HepG2 (cell line): Measurements from ENCODE around the gene CNOT1. TPM values are rescaled to one million over a fixed set of nuclear protein-coding genes. Genes with fewer than 3 reads are reported as not detected.
A peak's percentile ranks its signal among the peaks of the same experiment; 100 is the strongest.

Source experiments
- ATAC-seq: fragments of 200-7000 bp; cut with Tn5 transposase; 3 replicates; pipeline ENCODE4 v1.9.1; 2020; ENCODE audit warnings: mild to moderate bottlenecking, moderate library complexity
- BruUV-seq: library from RNA; stranded (reverse); fragments of 400-500 nt; replicated peaks from 2 replicates; lab custom pipeline; 2021; lab: Mats Ljungman, UMichigan
- CTCF ChIA-PET: fragments of 300-600 bp; formaldehyde crosslinking; extraction: SDS; loops from one replicate; lab custom pipeline; 2021; ENCODE audit warnings: low total read pairs, inconsistent platforms, low intra/inter-chr PET ratio; lab: Yijun Ruan, JAX
- POLR2A ChIA-PET: fragments of 350-600 bp; sonication (Branson Sonifier 250); formaldehyde crosslinking; loops from one replicate; lab custom pipeline; 2020; ENCODE audit warnings: antibody characterized with exemption, inconsistent platforms; lab: Yijun Ruan, JAX
- DNase-seq: peaks from one replicate; pipeline ENCODE4 v3.0.0-alpha.2; 2015; ENCODE audit warnings: low spot score
- FAIRE-seq: peaks from 3 replicates; lab custom pipeline; 2011; peaks lifted over from hg19 to GRCh38; lab: Jason Lieb, UNC
- H2AFZ ChIP-seq: one replicate; pipeline ENCODE4 v1.6.1; 2011; ENCODE audit warnings: low read length, inconsistent platforms
- H3K27ac ChIP-seq: fragments of 300-600 bp; 3 replicates; pipeline ENCODE4 v1.8.0; 2011; ENCODE audit warnings: mixed run types, mild to moderate bottlenecking, mixed read lengths, low read length, inconsistent platforms; ENCODE audit not compliant: insufficient read depth; ENCODE audit errors: extremely low read length
- H3K27me3 ChIP-seq, 2 experiments: fragments of 200-600 bp in 1 of 2; 2 replicates in 1 of 2; 3 replicates in 1 of 2; pipeline versions ENCODE4 v1.6.0 to v1.8.0; 2011; ENCODE audit warnings: low read length in 2 of 2, mild to moderate bottlenecking in 2 of 2, moderate library complexity in 2 of 2, inconsistent platforms in 1 of 2; ENCODE audit not compliant: insufficient read depth in 2 of 2, control insufficient read depth in 1 of 2
- H3K36me3 ChIP-seq, 2 experiments: fragments of 200-600 bp in 1 of 2; replicated peaks in 1 of 2; 2 replicates in 1 of 2; 3 replicates in 1 of 2; pipeline versions ENCODE4 v1.5.1 to v1.8.0; 2011; ENCODE audit warnings: low read length in 2 of 2, inconsistent platforms in 1 of 2; ENCODE audit not compliant: insufficient read depth in 2 of 2, control insufficient read depth in 1 of 2
- H3K4me1 ChIP-seq: 2 replicates; pipeline ENCODE4 v1.5.1; 2012; ENCODE audit warnings: low read length, inconsistent platforms; ENCODE audit not compliant: insufficient read depth
- H3K4me2 ChIP-seq: 2 replicates; pipeline ENCODE4 v1.6.0; 2011; ENCODE audit warnings: low read depth, low read length, inconsistent platforms
- H3K4me3 ChIP-seq, 3 experiments: fragments of 200-600 bp in 1 of 3; sonication (generic), shearing (Covaris generic) in 1 of 3; replicated peaks in 1 of 3; 2 replicates each; pipeline ENCODE4 v1.5.1; 2011 to 2016; ENCODE audit warnings: low read length in 3 of 3, inconsistent platforms in 2 of 3, low read depth in 2 of 3, mild to moderate bottlenecking in 2 of 3, control low read depth in 1 of 3, mixed read lengths in 1 of 3; ENCODE audit not compliant: insufficient read depth in 1 of 3
- H3K79me2 ChIP-seq: one replicate; pipeline ENCODE4 v1.6.1; 2011; ENCODE audit warnings: low read length, inconsistent platforms; ENCODE audit not compliant: insufficient read depth
- H3K9ac ChIP-seq: 2 replicates; pipeline ENCODE4 v1.6.0; 2011; ENCODE audit warnings: mild to moderate bottlenecking, low read depth, low read length, inconsistent platforms; ENCODE audit not compliant: insufficient read depth
- H3K9me3 ChIP-seq: 2 replicates; pipeline ENCODE4 v1.5.1; 2012; ENCODE audit warnings: mild to moderate bottlenecking, low read length
- H4K20me1 ChIP-seq: 2 replicates; pipeline ENCODE4 v1.6.0; 2011; ENCODE audit warnings: inconsistent platforms, mild to moderate bottlenecking, low read length, moderate library complexity; ENCODE audit not compliant: insufficient read depth
- KAT7 ChIP-seq: IDR thresholded peaks from 2 replicates; pipeline ENCODE4 v1.6.1; 2018; ENCODE audit warnings: borderline replicate concordance, missing compliant biosample characterization
- PRMT3 ChIP-seq: sonication (generic); formaldehyde crosslinking; IDR thresholded peaks from 2 replicates; pipeline ENCODE4 v1.8.1; 2022; ENCODE audit warnings: low read depth, mild to moderate bottlenecking, moderate library complexity, missing genetic modification reagents, borderline replicate concordance
- RBFOX2 ChIP-seq: fragments of 200-400 bp; formaldehyde crosslinking; IDR thresholded peaks from 2 replicates; pipeline ENCODE4 v1.6.1; 2017; ENCODE audit warnings: low read depth, mild to moderate bottlenecking, low read length
- RBM22 ChIP-seq: fragments of 200-400 bp; formaldehyde crosslinking; optimal IDR thresholded peaks from 2 replicates; pipeline ENCODE3; 2017; ENCODE audit warnings: mild to moderate bottlenecking, low read length, moderate library complexity
- RBM39 ChIP-seq: fragments of 200-400 bp; formaldehyde crosslinking; IDR thresholded peaks from one replicate; pipeline ENCODE4 v1.6.1; 2018; ENCODE audit warnings: antibody characterized with exemption, mild to moderate bottlenecking, low read depth, low read length; ENCODE audit not compliant: poor library complexity, severe bottlenecking
- SNAI1 ChIP-seq: sonication (generic); formaldehyde crosslinking; IDR thresholded peaks from 2 replicates; pipeline ENCODE4 v1.5.0; 2020; ENCODE audit warnings: mild to moderate bottlenecking, missing genetic modification reagents, borderline replicate concordance
- ZBTB8A ChIP-seq: sonication (generic); formaldehyde crosslinking; IDR thresholded peaks from 2 replicates; pipeline ENCODE4 v1.4.0; 2020; ENCODE audit warnings: mild to moderate bottlenecking, low read depth, missing genetic modification reagents, borderline replicate concordance
- ZNF3 ChIP-seq: IDR thresholded peaks from 2 replicates; pipeline ENCODE4 v1.7.0; 2017; ENCODE audit warnings: inconsistent platforms
- ZNF407 ChIP-seq: sonication (generic); formaldehyde crosslinking; IDR thresholded peaks from one replicate; pipeline ENCODE4 v1.5.1; 2020; ENCODE audit warnings: mild to moderate bottlenecking, missing genetic modification reagents; ENCODE audit errors: not compliant biosample characterization
- WGBS: methylation state at CpG from one replicate; pipeline ENCODE4 v1.1.6; 2017; ENCODE audit warnings: low lambda C conversion rate; 5-methylcytosine and 5-hydroxymethylcytosine counted together
- in situ Hi-C: cut with HindIII; loops from 2 replicates; pipeline ENCODE4 v1.10.0; 2017; ENCODE audit warnings: low pct_unique_long_range_greater_than_20kb; ENCODE audit not compliant: extremely low pct_ligation_motif_present
- intact Hi-C: fragments of 100-400 bp; cut with micrococcal nuclease; formaldehyde crosslinking; loops from one replicate; pipeline ENCODE4 v1.10.0; 2022; ENCODE audit not compliant: unreplicated experiment
- polyA plus RNA-seq, 8 experiments: library from polyadenylated mRNA; depleted of rRNA in 3 of 8; stranded (reverse) in 7 of 8; unstranded in 1 of 8; fragments of >200 nt; fragmentation: Illumina TruSeq in 4 of 8; extraction: Trizol in 4 of 8; gene quantifications; 2 replicates each; pipeline versions ENCODE4 v1.2.1 to v1.2.3, GENCODE V29; 2011 to 2016; ENCODE audit warnings: low read depth in 4 of 8, missing spikeins in 1 of 8, mixed read lengths in 1 of 8; ENCODE audit not compliant: insufficient read depth in 1 of 8
- total RNA-seq, 5 experiments: library from RNA; depleted of rRNA; stranded (reverse); fragments of >200 nt; fragmentation: Illumina TruSeq; extraction: Trizol; gene quantifications; 2 replicates each; pipeline ENCODE4 v1.2.3, GENCODE V29; 2016; ENCODE audit warnings: low read depth in 1 of 5
- TF ChIP-seq, protein P1 (sequence below): sonication (generic); formaldehyde crosslinking; IDR thresholded peaks from 2 replicates; pipeline ENCODE4 v1.4.0; 2020; ENCODE audit warnings: missing genetic modification reagents

CNOT1 gene
- total and polyA plus RNA-seq, 2 of the 13 experiments (the other 11 are each of a cell fraction or from before 2014, with no cell fraction given) = 188 to 232 TPM

- peaks cover 5 to 15% of the 10 kb centered on the region in 2 experiments; a peak in 4 of 5 replicates for H3K36me3 ChIP-seq
- peaks cover 39% of the 10 kb centered on the region for H3K4me1 ChIP-seq
- peak; percentile 55 for DNase-seq
- WGBS = 1% methylated on average over 53 of the region's 53 CpGs
- intact Hi-C loops = no loop called here
- ChIA-PET POLR2A (interaction anchor here (0.6 to 2.7 kb wide), 9 partner anchors 11 to 958 kb away, joined by 3 to 10 read pairs (median 3); no protein-coding TSS in a partner anchor), CTCF (no interaction called here)
- peaks cover 31% of the 10 kb centered on the region for H4K20me1 ChIP-seq
- H3K4me2 ChIP-seq = peak overlapping the region; percentile 85
- ATAC-seq = peak; percentile 62
- no peak for FAIRE-seq
- peak overlapping the region; percentile 100 for H3K9ac ChIP-seq
- H3K9me3 ChIP-seq = no peaks in the 10 kb centered on the region
- H2AFZ ChIP-seq = no peak overlapping the region
- H3K4me3 ChIP-seq = peak overlapping the region; percentile 94 to 100 (median 98)
- peak overlapping the region; percentile 96 for H3K27ac ChIP-seq
- peaks cover 56% of the 10 kb centered on the region for H3K79me2 ChIP-seq
- BruUV-seq = no TSS peak
- H3K27me3 ChIP-seq = no peaks in the 10 kb centered on the region; a peak in 1 of 5 replicates
- in situ Hi-C loops = no loop called here
- 0 out of 2 replicates have a peak, but pooled peaks have one; percentile 51 for TF ChIP-seq ZBTB8A (CRISPR knock-in tag)
- TF ChIP-seq KAT7 (CRISPR knock-in tag) = 0 out of 2 replicates have a peak, but pooled peaks have one; percentile 93
- TF ChIP-seq ZNF3 (CRISPR knock-in tag) = no peak
- TF ChIP-seq RBM22 = no peak
- TF ChIP-seq RBFOX2 = no peak; the same call in 1 of the 2 replicates
- peak; percentile 18 for TF ChIP-seq ZNF407 (CRISPR knock-in tag)
- TF ChIP-seq SNAI1 (CRISPR knock-in tag) = peak; percentile 30; the same call in 1 of the 2 replicates
- peak; percentile 98 for TF ChIP-seq RBM39
- 0 out of 2 replicates have a peak, but pooled peaks have one; percentile 7 for TF ChIP-seq PRMT3 (CRISPR knock-in tag)
- TF ChIP-seq, protein P1, sequence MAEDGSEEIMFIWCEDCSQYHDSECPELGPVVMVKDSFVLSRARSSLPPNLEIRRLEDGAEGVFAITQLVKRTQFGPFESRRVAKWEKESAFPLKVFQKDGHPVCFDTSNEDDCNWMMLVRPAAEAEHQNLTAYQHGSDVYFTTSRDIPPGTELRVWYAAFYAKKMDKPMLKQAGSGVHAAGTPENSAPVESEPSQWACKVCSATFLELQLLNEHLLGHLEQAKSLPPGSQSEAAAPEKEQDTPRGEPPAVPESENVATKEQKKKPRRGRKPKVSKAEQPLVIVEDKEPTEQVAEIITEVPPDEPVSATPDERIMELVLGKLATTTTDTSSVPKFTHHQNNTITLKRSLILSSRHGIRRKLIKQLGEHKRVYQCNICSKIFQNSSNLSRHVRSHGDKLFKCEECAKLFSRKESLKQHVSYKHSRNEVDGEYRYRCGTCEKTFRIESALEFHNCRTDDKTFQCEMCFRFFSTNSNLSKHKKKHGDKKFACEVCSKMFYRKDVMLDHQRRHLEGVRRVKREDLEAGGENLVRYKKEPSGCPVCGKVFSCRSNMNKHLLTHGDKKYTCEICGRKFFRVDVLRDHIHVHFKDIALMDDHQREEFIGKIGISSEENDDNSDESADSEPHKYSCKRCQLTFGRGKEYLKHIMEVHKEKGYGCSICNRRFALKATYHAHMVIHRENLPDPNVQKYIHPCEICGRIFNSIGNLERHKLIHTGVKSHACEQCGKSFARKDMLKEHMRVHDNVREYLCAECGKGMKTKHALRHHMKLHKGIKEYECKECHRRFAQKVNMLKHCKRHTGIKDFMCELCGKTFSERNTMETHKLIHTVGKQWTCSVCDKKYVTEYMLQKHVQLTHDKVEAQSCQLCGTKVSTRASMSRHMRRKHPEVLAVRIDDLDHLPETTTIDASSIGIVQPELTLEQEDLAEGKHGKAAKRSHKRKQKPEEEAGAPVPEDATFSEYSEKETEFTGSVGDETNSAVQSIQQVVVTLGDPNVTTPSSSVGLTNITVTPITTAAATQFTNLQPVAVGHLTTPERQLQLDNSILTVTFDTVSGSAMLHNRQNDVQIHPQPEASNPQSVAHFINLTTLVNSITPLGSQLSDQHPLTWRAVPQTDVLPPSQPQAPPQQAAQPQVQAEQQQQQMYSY = no peak
Observed at GRCh38 chr16:58628845-58629732, 537 bp downstream of the CNOT1 start.
